Measurements from ENCODE around the gene ARL15.

DNA sequence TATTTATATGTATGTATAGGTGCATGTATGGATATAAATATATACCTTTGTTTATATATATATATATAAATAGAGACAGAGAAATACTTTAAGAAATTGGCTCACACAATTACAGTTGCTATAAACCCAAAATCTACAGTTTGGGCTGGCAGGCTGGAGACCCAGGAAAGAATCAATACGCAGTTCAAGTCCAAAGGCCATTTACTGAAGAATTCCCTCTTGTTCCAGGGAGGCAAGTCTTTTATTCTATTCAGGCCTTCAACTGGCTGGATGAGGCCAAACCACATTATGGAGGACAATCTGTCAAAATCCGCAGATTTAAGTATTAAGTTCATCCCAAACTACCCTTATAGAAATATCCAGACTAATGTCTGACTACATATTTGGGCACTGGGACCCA lies 144.7 kb downstream of the ARL15 start:
- TF ChIP-seq CTCF (IDR thresholded peaks at IDR 0.05) (no peak), POLR2A (IDR thresholded peaks at IDR 0.05) (no peak)
